Measurements from ENCODE around the gene IGSF21. TPM values are rescaled to one million over a fixed set of nuclear protein-coding genes. Genes with fewer than 3 reads are reported as not detected.

The IGSF21 gene
- total RNA-seq, 1 donor, result not detected

GRCh38 chr1:18307329-18307898, 199.8 kb downstream of the IGSF21 start:
- Histone ChIP-seq H3K36me3 (ENCODE audit: insufficient read depth, low read length) (no peaks in the 10 kb centered on the region), H4K20me1 (ENCODE audit: insufficient read depth, low read length) (no peaks in the 10 kb centered on the region), H3K27me3 (ENCODE audit: insufficient read depth, low read length) (no peaks in the 10 kb centered on the region), H3K79me2 (ENCODE audit: insufficient read depth, low read length) (no peaks in the 10 kb centered on the region), H3K4me2 (ENCODE audit: insufficient read depth, low read length) (no peak overlapping the region), H2AFZ (ENCODE audit: low read length) (no peak overlapping the region), H3K27ac (ENCODE audit: low read depth, low read length) (no peak overlapping the region), H3K4me3 (ENCODE audit: insufficient read depth, low read length) (no peak overlapping the region), H3K9me3 (ENCODE audit: low read depth, low read length) (no peaks in the 10 kb centered on the region), H3K4me1 (ENCODE audit: insufficient read depth, low read length) (no peaks in the 10 kb centered on the region)
- no peak for DNase-seq (ENCODE audit: insufficient read length, low spot score, missing footprints)
- TF ChIP-seq CTCF (IDR thresholded peaks at IDR 0.05; ENCODE audit: extremely low read depth, low read depth, low read length), result no peak

GRCh38 chr1:18309552-18310155, 202.1 kb downstream of the IGSF21 start:
- H3K9me3 ChIP-seq (ENCODE audit: low read depth, low read length), result no peaks in the 10 kb centered on the region
- DNase-seq (ENCODE audit: insufficient read length, low spot score, missing footprints), result no peak
- TF ChIP-seq CTCF (IDR thresholded peaks at IDR 0.05; ENCODE audit: extremely low read depth, low read depth, low read length), result no peak

GRCh38 chr1:18312961-18313360, 205.4 kb downstream of the IGSF21 start:
- Histone ChIP-seq H3K79me2 (ENCODE audit: insufficient read depth, low read length) (no peaks in the 10 kb centered on the region), H2AFZ (ENCODE audit: low read length) (no peak overlapping the region), H3K27me3 (ENCODE audit: insufficient read depth, low read length) (no peaks in the 10 kb centered on the region), H3K4me1 (ENCODE audit: insufficient read depth, low read length) (no peaks in the 10 kb centered on the region), H3K9me3 (ENCODE audit: low read depth, low read length) (no peaks in the 10 kb centered on the region), H4K20me1 (ENCODE audit: insufficient read depth, low read length) (no peaks in the 10 kb centered on the region), H3K27ac (ENCODE audit: low read depth, low read length) (no peak overlapping the region), H3K4me3 (ENCODE audit: insufficient read depth, low read length) (no peak overlapping the region), H3K4me2 (ENCODE audit: insufficient read depth, low read length) (no peak overlapping the region), H3K36me3 (ENCODE audit: insufficient read depth, low read length) (no peaks in the 10 kb centered on the region)
- no peak for TF ChIP-seq CTCF (IDR thresholded peaks at IDR 0.05; ENCODE audit: extremely low read depth, low read depth, low read length)
- no peak for DNase-seq (ENCODE audit: insufficient read length, low spot score, missing footprints)

More at GRCh38 chr1:18309552-18310155, 202.1 kb downstream of the IGSF21 start:
- Histone ChIP-seq H3K27me3 (ENCODE audit: insufficient read depth, low read length) (no peaks in the 10 kb centered on the region), H4K20me1 (ENCODE audit: insufficient read depth, low read length) (no peaks in the 10 kb centered on the region), H3K4me3 (ENCODE audit: insufficient read depth, low read length) (no peak overlapping the region), H3K36me3 (ENCODE audit: insufficient read depth, low read length) (no peaks in the 10 kb centered on the region), H3K4me1 (ENCODE audit: insufficient read depth, low read length) (no peaks in the 10 kb centered on the region), H3K4me2 (ENCODE audit: insufficient read depth, low read length) (no peak overlapping the region), H2AFZ (ENCODE audit: low read length) (no peak overlapping the region), H3K79me2 (ENCODE audit: insufficient read depth, low read length) (no peaks in the 10 kb centered on the region), H3K27ac (ENCODE audit: low read depth, low read length) (no peak overlapping the region)

GRCh38 chr1:18313523-18313922, 205.9 kb downstream of the IGSF21 start:
- H3K4me1 ChIP-seq (ENCODE audit: insufficient read depth, low read length), result no peaks in the 10 kb centered on the region
- no peaks in the 10 kb centered on the region for H4K20me1 ChIP-seq (ENCODE audit: insufficient read depth, low read length)
- H3K27ac ChIP-seq (ENCODE audit: low read depth, low read length), result no peak overlapping the region
- no peaks in the 10 kb centered on the region for H3K27me3 ChIP-seq (ENCODE audit: insufficient read depth, low read length)
- no peak for TF ChIP-seq CTCF (IDR thresholded peaks at IDR 0.05; ENCODE audit: extremely low read depth, low read depth, low read length)
- H3K9me3 ChIP-seq (ENCODE audit: low read depth, low read length), result no peaks in the 10 kb centered on the region
- no peak overlapping the region for H3K4me2 ChIP-seq (ENCODE audit: insufficient read depth, low read length)
- no peaks in the 10 kb centered on the region for H3K79me2 ChIP-seq (ENCODE audit: insufficient read depth, low read length)
- H3K36me3 ChIP-seq (ENCODE audit: insufficient read depth, low read length), result no peaks in the 10 kb centered on the region
- no peak for DNase-seq (ENCODE audit: insufficient read length, low spot score, missing footprints)
- H2AFZ ChIP-seq (ENCODE audit: low read length), result no peak overlapping the region
- H3K4me3 ChIP-seq (ENCODE audit: insufficient read depth, low read length), result no peak overlapping the region
